SK-N-SH (cell line): ENCODE results near the gene COL8A1. TPM values are rescaled to one million over a fixed set of nuclear protein-coding genes. Genes with fewer than 3 reads are reported as not detected.
A peak's percentile ranks its signal among the peaks of the same experiment; 100 is the strongest.

Experiments
- CTCF ChIA-PET: fragments of 300-600, 350-600 bp; formaldehyde crosslinking; extraction: SDS; loops from one replicate; lab custom pipeline; 2021; lab: Yijun Ruan, JAX
- POLR2A ChIA-PET: fragments of 350-600 bp; sonication (Branson Sonifier 250); formaldehyde crosslinking; extraction: SDS; loops from one replicate; lab custom pipeline; 2020; ENCODE audit warnings: antibody characterized with exemption, inconsistent platforms; lab: Yijun Ruan, JAX
- DNase-seq: peaks from one replicate; pipeline ENCODE4 v3.0.0; 2012
- H2AFZ ChIP-seq: fragments of 200-600 bp; sonication (generic); 2 replicates; pipeline ENCODE4 v1.8.1; 2016; ENCODE audit warnings: antibody characterized with exemption, mild to moderate bottlenecking, low read depth
- H3F3A ChIP-seq: fragments of 200-600 bp; sonication (generic); replicated peaks from 2 replicates; pipeline ENCODE3; 2016; ENCODE audit warnings: antibody characterized with exemption, mild to moderate bottlenecking; ENCODE audit not compliant: insufficient read depth
- H3K27ac ChIP-seq, 2 experiments: fragments of 200-500 bp in 1 of 2; fragments of 200-600 bp in 1 of 2; sonication (Bioruptor generic) in 1 of 2; sonication (generic), shearing (Covaris generic) in 1 of 2; 2 replicates each; pipeline versions ENCODE4 v1.5.1 to v1.6.1; 2014 to 2016; ENCODE audit warnings: low read depth in 2 of 2, inconsistent platforms in 1 of 2, low read length in 1 of 2, mild to moderate bottlenecking in 1 of 2, mixed read lengths in 1 of 2
- H3K27me3 ChIP-seq: fragments of 200-600 bp; sonication (generic), shearing (Covaris generic); 2 replicates; pipeline ENCODE4 v1.6.1; 2016; ENCODE audit warnings: mixed run types; ENCODE audit not compliant: insufficient read depth
- H3K36me3 ChIP-seq, 2 experiments: fragments of 200-500 bp in 1 of 2; fragments of 200-600 bp in 1 of 2; sonication (Bioruptor generic) in 1 of 2; sonication (generic) in 1 of 2; replicated peaks in 1 of 2; 2 replicates each; pipeline versions ENCODE3 to v1.5.1; 2014 to 2016; ENCODE audit warnings: low read length in 1 of 2, mild to moderate bottlenecking in 1 of 2; ENCODE audit not compliant: insufficient read depth in 2 of 2, control insufficient read depth in 1 of 2
- H3K4me1 ChIP-seq, 2 experiments: fragments of 200-500 bp in 1 of 2; fragments of 200-600 bp in 1 of 2; sonication (Bioruptor generic) in 1 of 2; sonication (generic), shearing (Covaris generic) in 1 of 2; 2 replicates each; pipeline versions ENCODE4 v1.5.1 to v1.6.1; 2014 to 2016; ENCODE audit warnings: low read depth in 1 of 2, low read length in 1 of 2, mixed run types in 1 of 2; ENCODE audit not compliant: insufficient read depth in 2 of 2, control insufficient read depth in 1 of 2
- H3K4me2 ChIP-seq: fragments of 200-600 bp; sonication (generic), shearing (Covaris generic); 2 replicates; pipeline ENCODE4 v1.6.1; 2017; ENCODE audit warnings: mixed run types
- H3K4me3 ChIP-seq, 2 experiments: fragments of 200-500 bp in 1 of 2; fragments of 200-600 bp in 1 of 2; sonication (Bioruptor generic) in 1 of 2; sonication (generic), shearing (Covaris generic) in 1 of 2; 2 replicates each; pipeline versions ENCODE4 v1.5.1 to v1.8.1; 2014 to 2016; ENCODE audit warnings: low read depth in 2 of 2, inconsistent platforms in 1 of 2, low read length in 1 of 2, mild to moderate bottlenecking in 1 of 2, mixed read lengths in 1 of 2, moderate library complexity in 1 of 2
- H3K79me2 ChIP-seq: fragments of 200-600 bp; sonication (generic); 2 replicates; pipeline ENCODE4 v1.8.1; 2017; ENCODE audit warnings: mild to moderate bottlenecking; ENCODE audit not compliant: insufficient read depth
- H3K9ac ChIP-seq: fragments of 200-600 bp; sonication (generic); 2 replicates; pipeline ENCODE4 v1.6.1; 2017; ENCODE audit warnings: mixed run types
- H3K9me2 ChIP-seq: fragments of 200-600 bp; sonication (generic); 2 replicates; pipeline ENCODE4 v1.6.1; 2017; ENCODE audit warnings: mixed run types
- H3K9me3 ChIP-seq: fragments of 200-600 bp; sonication (generic); 2 replicates; pipeline ENCODE4 v1.6.1; 2017; ENCODE audit warnings: mixed run types, mild to moderate bottlenecking, moderate library complexity
- H4K20me1 ChIP-seq: fragments of 200-600 bp; sonication (generic); 2 replicates; pipeline ENCODE4 v1.6.1; 2017; ENCODE audit warnings: mild to moderate bottlenecking, mixed run types; ENCODE audit not compliant: insufficient read depth
- CHD2 ChIP-seq: fragments of 150-350 bp; IDR thresholded peaks from 2 replicates; pipeline ENCODE4 v1.6.1; 2018; ENCODE audit warnings: low read length; ENCODE audit not compliant: partially characterized antibody
- EZH2phosphoT487 ChIP-seq: fragments of 200-600 bp; sonication (generic); IDR thresholded peaks from 2 replicates; pipeline ENCODE4 v1.6.1; 2017; ENCODE audit warnings: low read depth, mixed run types, mild to moderate bottlenecking, antibody characterized with exemption, moderate library complexity, borderline replicate concordance
- FOSL2 ChIP-seq: IDR thresholded peaks from 2 replicates; pipeline ENCODE4 v1.4.0; 2012; ENCODE audit warnings: low read depth, mild to moderate bottlenecking, moderate library complexity, borderline replicate concordance
- FOXJ3 ChIP-seq: sonication (generic); formaldehyde crosslinking; IDR thresholded peaks from 2 replicates; pipeline ENCODE4 v1.5.1; 2020; ENCODE audit warnings: mild to moderate bottlenecking, missing genetic modification reagents
- JUND ChIP-seq: IDR thresholded peaks from 2 replicates; pipeline ENCODE4 v1.4.0; 2012
- MEF2A ChIP-seq: IDR thresholded peaks from 2 replicates; pipeline ENCODE4 v1.4.0; 2012; ENCODE audit warnings: low read depth, borderline replicate concordance
- MXI1 ChIP-seq: IDR thresholded peaks from 2 replicates; pipeline ENCODE4 v1.6.1; 2012; ENCODE audit warnings: mild to moderate bottlenecking, low read depth, low read length, improper control_type of control experiment
- NFIC ChIP-seq: IDR thresholded peaks from 2 replicates; pipeline ENCODE4 v1.4.0; 2012; ENCODE audit warnings: borderline replicate concordance
- RAD21 ChIP-seq: IDR thresholded peaks from 2 replicates; pipeline ENCODE4 v1.6.1; 2012; ENCODE audit warnings: mild to moderate bottlenecking, low read length
- RCOR1 ChIP-seq: fragments of 150-350 bp; IDR thresholded peaks from 2 replicates; pipeline ENCODE4 v1.6.1; 2017; ENCODE audit warnings: antibody characterized with exemption, low read length
- RXRA ChIP-seq: IDR thresholded peaks from 2 replicates; pipeline ENCODE4 v1.4.0; 2012; ENCODE audit warnings: low read depth, mild to moderate bottlenecking, borderline replicate concordance
- SIN3A ChIP-seq: IDR thresholded peaks from 2 replicates; pipeline ENCODE4 v1.6.1; 2012; ENCODE audit warnings: low read depth, mild to moderate bottlenecking, low read length, moderate library complexity, borderline replicate concordance
- TAF1 ChIP-seq: IDR thresholded peaks from 2 replicates; pipeline ENCODE4 v1.6.1; 2012; ENCODE audit warnings: low read depth, mild to moderate bottlenecking, low read length, moderate library complexity, borderline replicate concordance
- TCF12 ChIP-seq: IDR thresholded peaks from 2 replicates; pipeline ENCODE4 v1.4.0; 2012
- TEAD4 ChIP-seq: IDR thresholded peaks from 2 replicates; pipeline ENCODE4 v1.4.0; 2012; ENCODE audit warnings: mild to moderate bottlenecking, borderline replicate concordance; ENCODE audit not compliant: insufficient read depth
- USF1 ChIP-seq: IDR thresholded peaks from 2 replicates; pipeline ENCODE4 v1.4.0; 2012; ENCODE audit warnings: low read depth, borderline replicate concordance
- YY1 ChIP-seq: IDR thresholded peaks from 2 replicates; pipeline ENCODE4 v1.4.0; 2012; ENCODE audit warnings: low read depth, mild to moderate bottlenecking
- ZBTB33 ChIP-seq: IDR thresholded peaks from 2 replicates; pipeline ENCODE4 v1.4.0; 2012; ENCODE audit warnings: low read depth, borderline replicate concordance
- WGBS: methylation state at CpG from one replicate; pipeline ENCODE4 v1.1.6; 2017; ENCODE audit warnings: low lambda C conversion rate; 5-methylcytosine and 5-hydroxymethylcytosine counted together
- polyA plus RNA-seq, 3 experiments: library from polyadenylated mRNA; depleted of rRNA; stranded (reverse); fragments of >200 nt; gene quantifications; 2 replicates each; pipeline ENCODE4 v1.2.3, GENCODE V29; 2012
- TF ChIP-seq, protein P1 (sequence below): IDR thresholded peaks from 2 replicates; pipeline ENCODE4; 2012
- TF ChIP-seq, protein P2 (sequence below): IDR thresholded peaks from 2 replicates; pipeline ENCODE4 v1.4.0; 2012; ENCODE audit warnings: low read depth

The COL8A1 gene
- polyA plus RNA-seq, 1 of the 3 experiments (the other 2 are of a cell fraction) = 4.0 TPM

- Histone ChIP-seq H3K27me3 (peaks cover 21% of the 10 kb centered on the region), H3F3A (peaks cover 2% of the 10 kb centered on the region), H3K9me2 (no peaks in the 10 kb centered on the region), H3K4me2 (peak overlapping the region; percentile 26; the same call in 1 of the 2 replicates), H3K79me2 (no peaks in the 10 kb centered on the region), H3K9ac (no peak overlapping the region), H2AFZ (no peak overlapping the region), H4K20me1 (no peaks in the 10 kb centered on the region), H3K27ac (peak overlapping the region; percentile 39 to 43; a peak in 2 of 4 replicates), H3K4me1 (no peaks in the 10 kb centered on the region; a peak in 1 of 4 replicates)
- 3% methylated on average over 3 of the region's 3 CpGs for WGBS
- ChIA-PET CTCF (no interaction called here), POLR2A (no interaction called here)
- peak; percentile 16; the same call in 1 of the 2 replicates for TF ChIP-seq FOSL2
- no peak for TF ChIP-seq YY1
- TF ChIP-seq, all 33 proteins: peak for 1
- H3K9me3 ChIP-seq = no peaks in the 10 kb centered on the region
- no peaks in the 10 kb centered on the region for H3K36me3 ChIP-seq
- no peak overlapping the region for H3K4me3 ChIP-seq
- no peak for DNase-seq
Measured at GRCh38 chr3:99651531-99651930, 13.1 kb downstream of the COL8A1 start.

DNA sequence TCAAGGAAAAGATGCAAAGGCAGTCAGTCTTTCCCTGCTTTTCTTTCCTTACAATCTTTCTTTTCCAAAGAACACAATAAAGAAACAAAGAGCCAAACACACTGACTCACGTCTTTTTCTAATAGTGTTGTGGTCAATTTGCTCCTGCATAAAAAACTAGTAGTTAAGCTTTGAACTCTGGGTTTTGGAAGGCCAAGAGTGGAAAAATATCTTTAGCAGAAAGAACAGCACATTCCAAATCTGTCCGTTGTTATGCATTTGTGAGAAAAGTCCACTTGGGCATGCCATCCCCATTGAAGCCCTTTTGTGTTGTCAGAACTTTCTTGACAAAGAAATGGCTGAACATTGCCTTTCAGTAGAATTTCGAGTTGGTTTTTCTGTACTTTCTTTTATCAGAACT is 18.2 kb downstream of the COL8A1 start:
- no peak overlapping the region for H3K9ac ChIP-seq
- H3F3A ChIP-seq = peaks cover 4% of the 10 kb centered on the region
- ChIA-PET POLR2A (no interaction called here), CTCF (interaction anchor here (1.9 kb wide), 1 partner anchor 10 kb away, joined by 7 read pairs; no protein-coding TSS in a partner anchor)
- H2AFZ ChIP-seq = peak overlapping the region; percentile 49; the same call in 1 of the 2 replicates
- H3K27ac ChIP-seq = peak overlapping the region in 1 of 2 experiments; percentile 36; a peak in 1 of 4 replicates
- TF ChIP-seq RXRA (no peak), SIN3A (no peak)
- WGBS = 7% methylated on average over 3 of the region's 3 CpGs
- H3K9me3 ChIP-seq = no peaks in the 10 kb centered on the region
- no peak overlapping the region for H3K4me2 ChIP-seq
- no peaks in the 10 kb centered on the region for H3K36me3 ChIP-seq
- no peaks in the 10 kb centered on the region for H3K9me2 ChIP-seq
- no peaks in the 10 kb centered on the region for H3K79me2 ChIP-seq
- H3K4me3 ChIP-seq = no peak overlapping the region
- no peak for DNase-seq
- no peaks in the 10 kb centered on the region for H4K20me1 ChIP-seq
- H3K27me3 ChIP-seq = peaks cover 17% of the 10 kb centered on the region
- H3K4me1 ChIP-seq = no peaks in the 10 kb centered on the region

DNA sequence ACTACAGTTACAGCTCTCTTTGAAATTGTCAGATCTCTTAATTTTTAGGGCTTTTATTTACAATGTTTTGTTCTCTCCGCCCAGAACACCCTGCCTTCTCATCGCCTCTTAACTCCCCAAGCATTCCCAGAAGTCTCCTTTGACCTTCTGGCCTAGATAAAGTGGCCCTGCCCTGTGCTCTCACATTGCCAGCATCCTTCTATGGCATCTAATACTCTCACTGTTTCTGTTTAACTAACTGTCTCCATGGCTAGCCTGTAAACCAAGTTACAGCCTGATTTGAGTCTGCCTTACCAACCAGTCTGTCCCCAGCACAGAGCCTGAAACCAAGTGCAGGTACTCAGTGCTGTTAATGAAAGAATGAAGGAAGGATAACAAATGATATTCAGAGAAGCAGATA is 19.9 kb downstream of the COL8A1 start:
- Histone ChIP-seq H3K36me3 (no peaks in the 10 kb centered on the region), H3K4me1 (no peaks in the 10 kb centered on the region), H3K9me2 (no peaks in the 10 kb centered on the region), H3F3A (peaks cover 4% of the 10 kb centered on the region), H3K4me3 (no peak overlapping the region)
- POLR2A ChIA-PET = no interaction called here
- DNase-seq = no peak
- no peak for TF ChIP-seq MEF2A
- no peak for TF ChIP-seq TCF12
- no peak for TF ChIP-seq EZH2phosphoT487
- TF ChIP-seq TEAD4 = no peak
- TF ChIP-seq, protein P1, sequence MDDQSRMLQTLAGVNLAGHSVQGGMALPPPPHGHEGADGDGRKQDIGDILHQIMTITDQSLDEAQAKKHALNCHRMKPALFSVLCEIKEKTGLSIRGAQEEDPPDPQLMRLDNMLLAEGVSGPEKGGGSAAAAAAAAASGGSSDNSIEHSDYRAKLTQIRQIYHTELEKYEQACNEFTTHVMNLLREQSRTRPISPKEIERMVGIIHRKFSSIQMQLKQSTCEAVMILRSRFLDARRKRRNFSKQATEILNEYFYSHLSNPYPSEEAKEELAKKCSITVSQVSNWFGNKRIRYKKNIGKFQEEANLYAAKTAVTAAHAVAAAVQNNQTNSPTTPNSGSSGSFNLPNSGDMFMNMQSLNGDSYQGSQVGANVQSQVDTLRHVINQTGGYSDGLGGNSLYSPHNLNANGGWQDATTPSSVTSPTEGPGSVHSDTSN = no peak
- TF ChIP-seq RAD21 = no peak
- TF ChIP-seq FOXJ3 (CRISPR knock-in tag) = no peak
- TF ChIP-seq, protein P2, sequence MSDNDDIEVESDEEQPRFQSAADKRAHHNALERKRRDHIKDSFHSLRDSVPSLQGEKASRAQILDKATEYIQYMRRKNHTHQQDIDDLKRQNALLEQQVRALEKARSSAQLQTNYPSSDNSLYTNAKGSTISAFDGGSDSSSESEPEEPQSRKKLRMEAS = no peak
- no peak for TF ChIP-seq SIN3A
- TF ChIP-seq RCOR1 = no peak
- no peak for TF ChIP-seq MXI1
- no peak for TF ChIP-seq USF1
- no peak for TF ChIP-seq NFIC
- no peak for TF ChIP-seq TAF1
- TF ChIP-seq JUND = no peak
- TF ChIP-seq ZBTB33 = no peak
- TF ChIP-seq CHD2 = no peak
- TF ChIP-seq, all 33 proteins: peak for 0
- H3K27me3 ChIP-seq = peaks cover 19% of the 10 kb centered on the region
- H4K20me1 ChIP-seq = no peaks in the 10 kb centered on the region
- H3K9ac ChIP-seq = no peak overlapping the region
- H3K79me2 ChIP-seq = no peaks in the 10 kb centered on the region
- no peaks in the 10 kb centered on the region for H3K9me3 ChIP-seq
- CTCF ChIA-PET = interaction anchor here (1.0 kb wide), 1 partner anchor 29 kb away, joined by 3 read pairs; no protein-coding TSS in a partner anchor
- H3K27ac ChIP-seq = peak overlapping the region; percentile 28 to 52; a peak in 2 of 4 replicates
- WGBS = 26% methylated on average over 2 of the region's 2 CpGs
- no peak overlapping the region for H3K4me2 ChIP-seq
- H2AFZ ChIP-seq = no peak overlapping the region
